Endothelial cell of hepatic sinusoid (primary cell): ENCODE results near the gene VLDLR.
"Not testable (repeated sequence)": the region's sequence is repeated elsewhere in the genome, so short reads cannot be mapped to it uniquely, and the experiment has no call there.

Experiments used
- in situ Hi-C: cut with HindIII; loops from 2 replicates; pipeline ENCODE4 v1.10.0; 2017; ENCODE audit warnings: low sequenced_read_pairs

Gene VLDLR

DNA sequence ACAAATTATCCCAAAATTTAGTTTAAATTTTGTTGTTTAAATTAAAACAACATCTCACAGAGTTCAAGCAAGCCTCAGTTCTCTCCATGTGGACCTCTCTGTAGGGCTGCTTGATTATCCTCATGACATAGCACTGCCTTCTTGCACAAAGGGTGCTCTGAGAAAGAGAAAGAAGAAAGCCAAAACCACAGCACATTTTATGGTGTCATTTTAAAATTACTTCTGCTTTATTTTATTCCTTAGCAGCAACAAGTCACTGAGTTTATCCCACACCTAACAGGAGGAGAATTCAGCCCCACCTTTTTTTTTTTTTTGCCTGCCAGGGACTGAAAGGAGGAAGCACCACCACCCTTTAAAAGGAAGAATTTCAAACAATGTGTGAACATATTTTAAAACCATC, 82.9 kb downstream of the VLDLR start:
- in situ Hi-C loops, result no loop called here

DNA sequence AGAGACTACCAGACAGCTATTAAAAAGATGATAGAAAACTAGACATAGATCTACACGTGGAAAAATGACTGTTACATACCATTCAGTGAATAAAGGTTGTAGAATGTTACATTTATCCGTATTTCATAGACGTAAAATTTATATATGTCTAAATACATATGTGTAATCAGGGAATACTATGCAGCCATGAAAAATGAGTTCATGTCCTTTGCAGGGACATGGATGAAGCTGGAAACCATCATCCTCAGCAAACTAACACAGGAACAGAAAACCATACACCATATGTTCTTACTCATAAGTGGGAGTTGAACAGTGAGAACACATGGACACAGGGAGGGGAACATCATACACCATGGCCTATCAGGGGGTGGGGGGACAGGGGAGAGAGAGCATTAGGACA, 85.7 kb downstream of the VLDLR start:
- in situ Hi-C loops, result not testable (repeated sequence)
